B cell (primary cell): ENCODE measurements around the gene MED9. TPM values are rescaled to one million over a fixed set of nuclear protein-coding genes. Genes with fewer than 3 reads are reported as not detected.

Experiments
- ATAC-seq: fragments of 200-7000 bp; cut with Tn5 transposase; one replicate; pipeline ENCODE4 v1.10.0; 2021; ENCODE audit warnings: low read depth, mild to moderate bottlenecking, moderate number of reproducible peaks, moderate library complexity
- CTCF ChIA-PET: fragments of 350-600 bp; sonication (Branson Sonifier 250); formaldehyde crosslinking; loops from one replicate; lab custom pipeline; 2021; ENCODE audit warnings: antibody characterized with exemption, inconsistent platforms; lab: Charles Lee
- POLR2A ChIA-PET: fragments of 350-600 bp; sonication (Branson Sonifier 250); formaldehyde crosslinking; loops from one replicate; lab custom pipeline; 2021; ENCODE audit warnings: antibody characterized with exemption; lab: Charles Lee
- DNase-seq: peaks from one replicate; pipeline ENCODE4 v3.0.0; 2013
- H2AFZ ChIP-seq: 2 replicates; pipeline ENCODE4 v1.6.1; 2012; ENCODE audit warnings: mild to moderate bottlenecking, low read depth, low read length; ENCODE audit not compliant: insufficient read depth, poor library complexity, severe bottlenecking
- H3K27ac ChIP-seq, 2 donors: 1 replicate in 1 of 2; 2 replicates in 1 of 2; pipeline ENCODE4 v1.5.1; 2012 to 2013; ENCODE audit warnings: low read length in 2 of 2, mild to moderate bottlenecking in 2 of 2, moderate library complexity in 1 of 2
- H3K27me3 ChIP-seq, 4 experiments: fragments of 200-600 bp in 1 of 4; sonication (generic) in 1 of 4; replicated peaks in 1 of 4; 1 replicate in 2 of 4; 2 replicates in 2 of 4; pipeline versions ENCODE4 v1.6.1 to v1.7.0; 2013 to 2016; ENCODE audit warnings: low read length in 3 of 4, mild to moderate bottlenecking in 2 of 4, mixed read lengths in 1 of 4, moderate library complexity in 1 of 4; ENCODE audit not compliant: insufficient read depth in 4 of 4, control insufficient read depth in 3 of 4; ENCODE audit errors: control extremely low read depth in 1 of 4
- H3K36me3 ChIP-seq, 2 experiments: replicated peaks in 1 of 2; 1 replicate in 1 of 2; 2 replicates in 1 of 2; pipeline versions ENCODE4 v1.6.1 to v1.7.1; 2013; ENCODE audit warnings: low read length in 1 of 2; ENCODE audit not compliant: insufficient read depth in 2 of 2, control insufficient read depth in 1 of 2; ENCODE audit errors: control extremely low read depth in 1 of 2, extremely low read depth in 1 of 2
- H3K4me1 ChIP-seq, 2 donors: fragments of 200-600 bp in 1 of 2; sonication (generic) in 1 of 2; 1 replicate in 1 of 2; 2 replicates in 1 of 2; pipeline versions ENCODE4 v1.5.1 to v1.6.1; 2013 to 2017; ENCODE audit warnings: low read length in 2 of 2; ENCODE audit not compliant: control insufficient read depth in 2 of 2, insufficient read depth in 2 of 2
- H3K4me2 ChIP-seq: replicated peaks from 2 replicates; pipeline ENCODE3; 2012; ENCODE audit warnings: mild to moderate bottlenecking, low read depth, low read length; ENCODE audit not compliant: poor library complexity, severe bottlenecking
- H3K4me3 ChIP-seq, 5 experiments: fragments of 200-600 bp in 1 of 5; sonication (generic) in 1 of 5; 1 replicate in 3 of 5; 2 replicates in 2 of 5; pipeline versions ENCODE4 v1.5.1 to v1.7.0; 2011 to 2016; ENCODE audit warnings: low read length in 4 of 5, mild to moderate bottlenecking in 4 of 5, low read depth in 2 of 5, control low read depth in 1 of 5, moderate library complexity in 1 of 5; ENCODE audit not compliant: insufficient read depth in 1 of 5; ENCODE audit errors: control extremely low read depth in 1 of 5, extremely low read depth in 1 of 5
- H3K79me2 ChIP-seq: fragments of 200-600 bp; sonication (generic); one replicate; pipeline ENCODE4 v1.6.0; 2016; ENCODE audit warnings: low read length; ENCODE audit not compliant: control insufficient read depth, insufficient read depth
- H3K9ac ChIP-seq: fragments of 200-600 bp; sonication (generic); 2 replicates; pipeline ENCODE4 v1.6.1; 2017; ENCODE audit warnings: mild to moderate bottlenecking, low read length, moderate library complexity
- H3K9me3 ChIP-seq, 3 donors: one replicate each; pipeline versions ENCODE4 v1.6.1 to v1.7.1; 2013; ENCODE audit warnings: low read length in 2 of 3; ENCODE audit not compliant: control insufficient read depth in 2 of 3, insufficient read depth in 1 of 3; ENCODE audit errors: control extremely low read depth in 1 of 3
- H4K20me1 ChIP-seq: 2 replicates; pipeline ENCODE4 v1.6.0; 2012; ENCODE audit warnings: mild to moderate bottlenecking, low read length; ENCODE audit not compliant: insufficient read depth, control insufficient read depth, poor library complexity, severe bottlenecking
- H3K27ac Mint-ChIP-seq: one replicate; pipeline ENCODE4 v1.8.0; 2021; ENCODE audit warnings: mixed read lengths
- H3K27me3 Mint-ChIP-seq: one replicate; pipeline ENCODE4 v1.8.0; 2021; ENCODE audit warnings: mixed read lengths
- H3K4me1 Mint-ChIP-seq: one replicate; pipeline ENCODE4 v1.8.0; 2021; ENCODE audit warnings: mixed read lengths
- H3K4me3 Mint-ChIP-seq: one replicate; pipeline ENCODE4 v1.8.0; 2021; ENCODE audit warnings: mixed read lengths
- H3K9me3 Mint-ChIP-seq: one replicate; pipeline ENCODE4 v1.8.0; 2022; ENCODE audit warnings: mixed read lengths; ENCODE audit not compliant: insufficient read depth
- CTCF ChIP-seq: fragments of 200-600 bp; IDR thresholded peaks from one replicate; pipeline ENCODE4 v1.8.0; 2022; ENCODE audit warnings: antibody characterized with exemption, mild to moderate bottlenecking
- EZH2 ChIP-seq: IDR thresholded peaks from 2 replicates; pipeline ENCODE4 v1.6.1; 2012; ENCODE audit warnings: borderline replicate concordance, low read depth, mild to moderate bottlenecking, moderate library complexity, low read length; ENCODE audit not compliant: insufficient read depth, poor library complexity, severe bottlenecking
- WGBS: methylation state at CpG from one replicate; pipeline ENCODE4 v1.1.5; 2013; ENCODE audit warnings: missing lambda C conversion rate; ENCODE audit not compliant: insufficient coverage; 5-methylcytosine and 5-hydroxymethylcytosine counted together
- intact Hi-C: fragments of 100-400 bp; cut with micrococcal nuclease; formaldehyde crosslinking; loops from one replicate; pipeline ENCODE4 v1.10.0; 2022
- polyA plus RNA-seq: library from polyadenylated mRNA; depleted of rRNA; stranded (reverse); fragments of >200 nt; gene quantifications from 2 replicates; pipeline ENCODE4 v1.2.3, GENCODE V29; 2012
- total RNA-seq, 2 donors: library from RNA; stranded (reverse); fragments of 120-200 nt in 1 of 2; gene quantifications; 1 replicate in 1 of 2; 2 replicates in 1 of 2; pipeline versions ENCODE4 v1.2.3 to v1.2.4, GENCODE V29; 2013 to 2022

Gene MED9
- total and polyA plus RNA-seq, 2 donors (not counting 1 experiment from before 2014, with no cell fraction given) = 11.6 to 18.9 TPM

GRCh38 chr17:17446666-17447155, 30.1 kb upstream of the MED9 start:
- H3K4me2 ChIP-seq = no peak overlapping the region
- no peak overlapping the region for H3K9ac ChIP-seq
- no peaks in the 10 kb centered on the region for H4K20me1 ChIP-seq
- POLR2A ChIA-PET = no interaction called here
- H3K27me3 ChIP-seq = peaks cover 0 to 6% (median 1%) of the 10 kb centered on the region in 4 experiments
- Mint-ChIP-seq H3K4me3 (no peak overlapping the region), H3K27me3 (peaks cover 17% of the 10 kb centered on the region), H3K9me3 (peaks cover 2% of the 10 kb centered on the region), H3K27ac (no peak overlapping the region), H3K4me1 (no peaks in the 10 kb centered on the region)
- CTCF ChIA-PET = no interaction called here
- H3K4me1 ChIP-seq = no peaks in the 10 kb centered on the region
- no peak for DNase-seq
- no peak overlapping the region for H3K4me3 ChIP-seq
- H2AFZ ChIP-seq = no peak overlapping the region
- TF ChIP-seq CTCF = no peak
- no peak for TF ChIP-seq EZH2
- 20% methylated on average over 3 of the region's 4 CpGs for WGBS
- H3K9me3 ChIP-seq = peaks cover 0 to 14% (median 0%) of the 10 kb centered on the region in 3 donors
- ATAC-seq = no peak
- intact Hi-C loops = no loop called here
- no peaks in the 10 kb centered on the region for H3K79me2 ChIP-seq
- H3K27ac ChIP-seq = no peak overlapping the region
- H3K36me3 ChIP-seq = no peaks in the 10 kb centered on the region

GRCh38 chr17:17447264-17447663, 29.5 kb upstream of the MED9 start:
- H3K27ac Mint-ChIP-seq = no peak overlapping the region
- Histone ChIP-seq H3K79me2 (no peaks in the 10 kb centered on the region), H3K36me3 (no peaks in the 10 kb centered on the region), H3K4me3 (no peak overlapping the region), H3K27me3 (peaks cover 0 to 6% (median 1%) of the 10 kb centered on the region in 4 experiments), H3K9me3 (peaks cover 0 to 14% (median 0%) of the 10 kb centered on the region in 3 donors), H3K27ac (no peak overlapping the region), H3K9ac (no peak overlapping the region), H4K20me1 (no peaks in the 10 kb centered on the region), H3K4me1 (no peaks in the 10 kb centered on the region), H3K4me2 (no peak overlapping the region), H2AFZ (no peak overlapping the region)
- TF ChIP-seq CTCF (no peak), EZH2 (no peak)
- H3K9me3 Mint-ChIP-seq = peaks cover 2% of the 10 kb centered on the region
- H3K4me3 Mint-ChIP-seq = no peak overlapping the region
- no peak for DNase-seq
- 94% methylated on average over 5 of the region's 5 CpGs for WGBS
- no peaks in the 10 kb centered on the region for H3K4me1 Mint-ChIP-seq
- intact Hi-C loops = no loop called here
- H3K27me3 Mint-ChIP-seq = peaks cover 17% of the 10 kb centered on the region
- ChIA-PET POLR2A (no interaction called here), CTCF (interaction anchor here (1.6 to 2.5 kb wide), 2 partner anchors 15 to 93 kb away, joined by 3 to 12 read pairs; no protein-coding TSS in a partner anchor)
- no peak for ATAC-seq
